Mucosa of descending colon (tissue), 3 donors: ENCODE data around the gene GAS7. TPM values are rescaled to one million over a fixed set of nuclear protein-coding genes. Genes with fewer than 3 reads are reported as not detected.
A peak's percentile ranks its signal among the peaks of the same experiment; 100 is the strongest.
"Not testable (repeated sequence)": the region's sequence is repeated elsewhere in the genome, so short reads cannot be mapped to it uniquely, and the experiment has no call there.

Source experiments
- ATAC-seq: fragments of 200-7000 bp; cut with Tn5 transposase; one replicate; pipeline ENCODE4 v1.9.1; 2020; ENCODE audit warnings: mild to moderate bottlenecking, moderate library complexity
- DNase-seq, 3 donors: peaks; one replicate each; pipeline ENCODE4 v3.0.0-alpha.2; 2020
- H3K36me3 ChIP-seq: fragments of 200-600 bp; one replicate; pipeline ENCODE4 v1.8.0; 2021; ENCODE audit warnings: low read depth, mild to moderate bottlenecking
- H3K4me1 ChIP-seq: fragments of 200-600 bp; one replicate; pipeline ENCODE4 v1.8.0; 2021; ENCODE audit warnings: low read depth, mild to moderate bottlenecking
- H3K4me3 ChIP-seq: fragments of 200-600 bp; one replicate; pipeline ENCODE4 v1.8.0; 2021; ENCODE audit warnings: mild to moderate bottlenecking
- H3K9me3 ChIP-seq: fragments of 200-600 bp; one replicate; pipeline ENCODE4 v1.8.0; 2021; ENCODE audit warnings: mild to moderate bottlenecking
- intact Hi-C, 2 donors: fragments of 100-400 bp; cut with DNase I in 1 of 2; cut with micrococcal nuclease in 1 of 2; formaldehyde crosslinking; loops; one replicate each; pipeline versions ENCODE4 v1.11.0 to v1.11.1; 2022; cut with DNase I, micrococcal nuclease
- total RNA-seq, 3 donors: library from RNA; stranded (reverse); fragmentation: NEBNext Ultra II Directional in 2 of 3; extraction: Animal tissue kit (Norgen Biotek cat#: 25700) in 2 of 3; gene quantifications; one replicate each; pipeline versions ENCODE4 v1.2.1 to v1.2.4, GENCODE V29; 2021 to 2023
- TF ChIP-seq, protein P1 (sequence below): fragments of 200-600 bp; IDR thresholded peaks from one replicate; pipeline ENCODE4 v1.8.0; 2022; ENCODE audit warnings: antibody characterized with exemption, mild to moderate bottlenecking
- donor health status: DM: no; HTN: no; CAD: no; lungs with moderate emphysema.
- donor health status: DM: no; HTN: no; CAD: no.
- donor health status: DM: no; HTN: yes; CAD: no.

The GAS7 gene
- total RNA-seq, 3 donors from 2014 or later: 6.4 to 54.4 (median 21.6) TPM

DNA sequence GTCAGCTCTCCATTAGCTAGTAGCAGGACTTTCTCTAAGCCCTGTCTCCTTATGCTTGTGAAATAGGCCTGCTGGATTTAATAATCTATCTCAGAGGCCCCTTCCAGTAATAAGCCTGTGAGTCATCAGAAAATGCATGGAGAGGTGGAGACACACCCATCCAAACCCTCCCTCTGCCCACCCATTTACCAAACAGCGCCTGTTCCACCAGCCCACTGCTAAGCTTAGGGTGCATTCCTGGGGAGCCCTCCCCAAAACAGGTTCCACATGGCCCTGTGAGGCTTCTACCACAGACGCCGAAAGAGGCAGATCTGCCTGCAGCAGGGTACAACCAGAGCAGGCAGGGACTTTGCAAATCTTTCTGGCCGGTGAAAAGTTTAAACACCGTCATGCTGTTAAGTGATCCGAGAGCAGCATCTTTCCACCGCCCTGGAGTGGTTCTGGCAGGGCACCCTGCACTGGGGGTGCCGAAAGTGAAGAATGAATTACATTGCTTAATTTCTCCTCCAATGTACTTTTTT, 99.3 kb downstream of the GAS7 start:
- Histone ChIP-seq H3K9me3 (no peaks in the 10 kb centered on the region), H3K4me3 (no peak overlapping the region), H3K36me3 (no peaks in the 10 kb centered on the region), H3K4me1 (no peaks in the 10 kb centered on the region)
- TF ChIP-seq, protein P1, sequence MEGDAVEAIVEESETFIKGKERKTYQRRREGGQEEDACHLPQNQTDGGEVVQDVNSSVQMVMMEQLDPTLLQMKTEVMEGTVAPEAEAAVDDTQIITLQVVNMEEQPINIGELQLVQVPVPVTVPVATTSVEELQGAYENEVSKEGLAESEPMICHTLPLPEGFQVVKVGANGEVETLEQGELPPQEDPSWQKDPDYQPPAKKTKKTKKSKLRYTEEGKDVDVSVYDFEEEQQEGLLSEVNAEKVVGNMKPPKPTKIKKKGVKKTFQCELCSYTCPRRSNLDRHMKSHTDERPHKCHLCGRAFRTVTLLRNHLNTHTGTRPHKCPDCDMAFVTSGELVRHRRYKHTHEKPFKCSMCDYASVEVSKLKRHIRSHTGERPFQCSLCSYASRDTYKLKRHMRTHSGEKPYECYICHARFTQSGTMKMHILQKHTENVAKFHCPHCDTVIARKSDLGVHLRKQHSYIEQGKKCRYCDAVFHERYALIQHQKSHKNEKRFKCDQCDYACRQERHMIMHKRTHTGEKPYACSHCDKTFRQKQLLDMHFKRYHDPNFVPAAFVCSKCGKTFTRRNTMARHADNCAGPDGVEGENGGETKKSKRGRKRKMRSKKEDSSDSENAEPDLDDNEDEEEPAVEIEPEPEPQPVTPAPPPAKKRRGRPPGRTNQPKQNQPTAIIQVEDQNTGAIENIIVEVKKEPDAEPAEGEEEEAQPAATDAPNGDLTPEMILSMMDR: no peak
- ATAC-seq (peak; percentile 26), DNase-seq (no peak)
- intact Hi-C loops: no loop called here

DNA sequence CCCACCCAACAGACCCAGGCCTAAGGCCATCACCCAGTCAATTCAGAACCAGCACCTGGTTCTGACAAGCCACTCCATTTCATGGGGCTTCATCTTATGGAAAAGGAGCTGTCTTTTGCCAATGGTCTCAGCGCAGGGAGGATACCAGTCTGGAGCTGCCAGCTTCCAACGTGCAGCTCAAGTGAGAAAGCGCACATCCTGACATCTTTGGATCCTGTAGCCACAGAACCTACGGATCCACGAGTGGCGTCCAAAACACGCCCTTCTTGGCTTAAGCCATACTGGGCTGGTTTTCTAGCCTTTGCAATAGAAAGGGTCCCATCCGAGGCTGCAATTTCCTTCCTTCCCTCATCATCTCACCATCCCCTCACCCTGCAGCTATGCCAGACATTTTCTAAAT, 101.8 kb downstream of the GAS7 start:
- DNase-seq (no peak), ATAC-seq (no peak)
- no peaks in the 10 kb centered on the region for H3K4me1 ChIP-seq
- no peak overlapping the region for H3K4me3 ChIP-seq
- TF ChIP-seq, protein P1: no peak
- peaks cover 3% of the 10 kb centered on the region for H3K9me3 ChIP-seq
- intact Hi-C loops: no loop called here
- H3K36me3 ChIP-seq: no peaks in the 10 kb centered on the region

DNA sequence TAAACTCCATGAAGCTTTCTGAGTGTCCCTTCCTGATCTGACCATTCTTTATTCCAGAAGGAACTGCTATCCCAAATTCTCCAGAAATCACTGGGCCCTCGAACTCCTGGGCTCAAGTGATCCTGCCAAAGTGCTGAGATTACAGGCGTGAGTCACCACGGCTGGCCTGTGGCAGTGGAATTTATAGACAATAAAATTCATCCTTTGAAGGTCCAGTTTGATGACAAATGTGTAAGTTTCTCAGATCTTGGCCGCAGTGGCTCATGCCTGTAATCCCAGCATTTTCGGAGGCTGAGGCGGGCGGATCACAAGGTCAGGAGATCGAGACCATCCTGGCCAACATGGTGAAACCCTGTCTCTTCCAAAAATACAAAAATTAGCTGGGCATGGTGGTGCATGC, 103.1 kb downstream of the GAS7 start:
- ATAC-seq: peak; percentile 37
- H3K36me3 ChIP-seq, H3K4me3 ChIP-seq, intact Hi-C loops, DNase-seq, H3K4me1 ChIP-seq, H3K9me3 ChIP-seq: not testable (repeated sequence)

DNA sequence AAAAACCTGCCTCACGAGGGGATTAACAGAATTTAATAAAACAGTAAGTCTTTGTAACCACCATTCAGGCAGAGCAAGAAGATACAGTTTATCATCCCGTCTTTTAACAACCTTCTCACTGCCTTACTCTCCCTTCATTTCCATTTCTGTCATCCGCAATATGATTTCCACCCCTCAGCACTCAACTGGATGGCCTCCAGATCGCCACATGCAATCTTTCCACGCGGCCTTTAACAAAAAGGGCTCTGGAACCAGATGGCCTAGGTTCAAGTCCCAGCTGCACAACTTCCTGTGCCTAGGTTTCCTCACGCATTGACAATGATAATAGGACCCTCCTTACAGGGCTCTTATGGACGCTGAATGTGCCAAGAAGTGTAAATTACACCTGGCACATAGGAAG, 103.6 kb downstream of the GAS7 start:
- intact Hi-C loops: no loop called here
- Histone ChIP-seq H3K9me3 (peaks cover 3% of the 10 kb centered on the region), H3K4me3 (no peak overlapping the region), H3K36me3 (no peaks in the 10 kb centered on the region), H3K4me1 (no peaks in the 10 kb centered on the region)
- TF ChIP-seq, protein P1: no peak
- ATAC-seq (peak; percentile 14), DNase-seq (no peak)

DNA sequence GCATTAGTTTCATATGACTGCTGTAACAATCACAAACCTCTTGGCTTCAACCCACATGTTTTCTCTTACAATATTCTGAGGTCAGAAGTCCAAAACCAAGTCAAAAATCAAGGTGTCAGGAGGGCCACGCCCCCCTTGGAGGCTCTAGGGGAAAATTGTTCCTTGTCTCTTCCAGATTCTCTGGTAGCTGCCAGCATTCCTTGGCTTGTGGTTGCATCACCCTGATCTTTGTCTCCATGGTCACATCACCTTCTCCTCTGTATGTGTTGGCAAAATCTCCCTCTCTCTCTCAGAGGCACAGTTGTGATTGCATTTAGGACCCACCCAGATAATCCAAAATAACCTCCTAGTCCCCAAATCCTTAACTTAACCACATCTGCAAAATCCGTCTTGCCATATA, 105.8 kb downstream of the GAS7 start:
- no peaks in the 10 kb centered on the region for H3K4me1 ChIP-seq
- intact Hi-C loops: no loop called here

GRCh38 chr17:10091046-10091445, 107.4 kb downstream of the GAS7 start:
- no peaks in the 10 kb centered on the region for H3K36me3 ChIP-seq
- peaks cover 3% of the 10 kb centered on the region for H3K9me3 ChIP-seq
- no peak overlapping the region for H3K4me3 ChIP-seq
- intact Hi-C loops: no loop called here
- TF ChIP-seq, protein P1: no peak
- ATAC-seq: no peak
- DNase-seq: no peak
- no peaks in the 10 kb centered on the region for H3K4me1 ChIP-seq

More for the DNA sequence above, 105.8 kb downstream of the GAS7 start:
- Histone ChIP-seq H3K36me3 (no peaks in the 10 kb centered on the region), H3K9me3 (peaks cover 3% of the 10 kb centered on the region), H3K4me3 (no peak overlapping the region)
- TF ChIP-seq, protein P1: no peak
- DNase-seq (no peak), ATAC-seq (no peak)
